Measurements from ENCODE around the gene PLXNC1. TPM values are rescaled to one million over a fixed set of nuclear protein-coding genes. Genes with fewer than 3 reads are reported as not detected.
A peak's percentile ranks its signal among the peaks of the same experiment; 100 is the strongest.

PLXNC1 gene
- total RNA-seq, 1 donor from 2014 or later = under 0.01 TPM

- no peak for FAIRE-seq
Observed at GRCh38 chr12:94148739-94149118, 352 bp downstream of the PLXNC1 start.

GRCh38 chr12:94149119-94149780 lies 873 bp downstream of the PLXNC1 start:
- no peak overlapping the region for H3K4me3 ChIP-seq (ENCODE audit: low read depth, low read length)
- DNase-seq (ENCODE audit: low read depth) = no peak
- FAIRE-seq = no peak
- no peaks in the 10 kb centered on the region for H3K36me3 ChIP-seq (ENCODE audit: control insufficient read depth, insufficient read depth, low read length)
- H3K27me3 ChIP-seq (ENCODE audit: control insufficient read depth, insufficient read depth, low read length) = peaks cover 36% of the 10 kb centered on the region
- peak; percentile 7 for TF ChIP-seq CTCF (IDR thresholded peaks at IDR 0.05; ENCODE audit: insufficient read depth, low read length, severe bottlenecking)

More at GRCh38 chr12:94148739-94149118, 352 bp downstream of the PLXNC1 start:
- Histone ChIP-seq H3K4me3 (ENCODE audit: low read depth, low read length) (peak overlapping the region; percentile 22), H3K27me3 (ENCODE audit: control insufficient read depth, insufficient read depth, low read length) (peaks cover 36% of the 10 kb centered on the region), H3K36me3 (ENCODE audit: control insufficient read depth, insufficient read depth, low read length) (no peaks in the 10 kb centered on the region)
- no peak for DNase-seq (ENCODE audit: low read depth)
- no peak for TF ChIP-seq CTCF (IDR thresholded peaks at IDR 0.05; ENCODE audit: insufficient read depth, low read length, severe bottlenecking)

- H3K27me3 ChIP-seq (ENCODE audit: control insufficient read depth, insufficient read depth, low read length) = peaks cover 36% of the 10 kb centered on the region
- no peak for TF ChIP-seq CTCF (IDR thresholded peaks at IDR 0.05; ENCODE audit: insufficient read depth, low read length, severe bottlenecking)
- DNase-seq (ENCODE audit: low read depth) (no peak), FAIRE-seq (no peak)
- no peak overlapping the region for H3K4me3 ChIP-seq (ENCODE audit: low read depth, low read length)
- no peaks in the 10 kb centered on the region for H3K36me3 ChIP-seq (ENCODE audit: control insufficient read depth, insufficient read depth, low read length)
Observed at GRCh38 chr12:94149781-94150239, 1.4 kb downstream of the PLXNC1 start.

- Histone ChIP-seq H3K36me3 (ENCODE audit: control insufficient read depth, insufficient read depth, low read length) (no peaks in the 10 kb centered on the region), H3K27me3 (ENCODE audit: control insufficient read depth, insufficient read depth, low read length) (peaks cover 36% of the 10 kb centered on the region), H3K4me3 (ENCODE audit: low read depth, low read length) (no peak overlapping the region)
- TF ChIP-seq CTCF (IDR thresholded peaks at IDR 0.05; ENCODE audit: insufficient read depth, low read length, severe bottlenecking) = no peak
- FAIRE-seq = no peak
- DNase-seq (ENCODE audit: low read depth) = no peak
Observed at GRCh38 chr12:94150240-94151121, 2.1 kb downstream of the PLXNC1 start.

- H3K27me3 ChIP-seq (ENCODE audit: control insufficient read depth, insufficient read depth, low read length) = peaks cover 34% of the 10 kb centered on the region
- FAIRE-seq (no peak), DNase-seq (ENCODE audit: low read depth) (no peak)
- no peaks in the 10 kb centered on the region for H3K36me3 ChIP-seq (ENCODE audit: control insufficient read depth, insufficient read depth, low read length)
- TF ChIP-seq CTCF (IDR thresholded peaks at IDR 0.05; ENCODE audit: insufficient read depth, low read length, severe bottlenecking) = no peak
- H3K4me3 ChIP-seq (ENCODE audit: low read depth, low read length) = no peak overlapping the region
Observed at GRCh38 chr12:94151582-94151981, 3.2 kb downstream of the PLXNC1 start.
